ENCODE results near the gene SSTR3. TPM values are rescaled to one million over a fixed set of nuclear protein-coding genes. Genes with fewer than 3 reads are reported as not detected.

Gene SSTR3
- total and polyA plus RNA-seq, 2 donors (not counting 1 experiment from before 2014, with no cell fraction given): not detected

DNA sequence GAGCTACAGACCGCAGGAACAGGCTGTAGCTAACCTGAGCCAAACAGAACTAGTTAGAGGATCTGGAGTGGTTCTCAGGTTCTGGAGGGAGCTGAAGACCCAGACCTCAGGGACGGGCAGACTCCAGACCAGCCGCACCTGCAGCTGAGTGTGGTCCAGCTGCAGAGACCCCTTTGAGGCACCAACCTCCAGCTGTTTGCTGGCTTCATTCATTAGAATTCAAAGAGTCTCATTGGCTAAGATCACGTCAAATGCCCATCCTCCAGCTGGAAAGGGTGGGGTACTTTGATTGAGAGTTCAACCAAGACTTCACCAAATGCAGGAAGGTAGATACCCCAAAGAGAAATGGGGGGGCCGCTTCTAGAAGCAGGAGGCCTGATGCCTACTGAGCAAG is 49.2 kb downstream of the SSTR3 start:
- no peak overlapping the region for H2AFZ ChIP-seq (ENCODE audit: low read length)
- TF ChIP-seq, protein P1, sequence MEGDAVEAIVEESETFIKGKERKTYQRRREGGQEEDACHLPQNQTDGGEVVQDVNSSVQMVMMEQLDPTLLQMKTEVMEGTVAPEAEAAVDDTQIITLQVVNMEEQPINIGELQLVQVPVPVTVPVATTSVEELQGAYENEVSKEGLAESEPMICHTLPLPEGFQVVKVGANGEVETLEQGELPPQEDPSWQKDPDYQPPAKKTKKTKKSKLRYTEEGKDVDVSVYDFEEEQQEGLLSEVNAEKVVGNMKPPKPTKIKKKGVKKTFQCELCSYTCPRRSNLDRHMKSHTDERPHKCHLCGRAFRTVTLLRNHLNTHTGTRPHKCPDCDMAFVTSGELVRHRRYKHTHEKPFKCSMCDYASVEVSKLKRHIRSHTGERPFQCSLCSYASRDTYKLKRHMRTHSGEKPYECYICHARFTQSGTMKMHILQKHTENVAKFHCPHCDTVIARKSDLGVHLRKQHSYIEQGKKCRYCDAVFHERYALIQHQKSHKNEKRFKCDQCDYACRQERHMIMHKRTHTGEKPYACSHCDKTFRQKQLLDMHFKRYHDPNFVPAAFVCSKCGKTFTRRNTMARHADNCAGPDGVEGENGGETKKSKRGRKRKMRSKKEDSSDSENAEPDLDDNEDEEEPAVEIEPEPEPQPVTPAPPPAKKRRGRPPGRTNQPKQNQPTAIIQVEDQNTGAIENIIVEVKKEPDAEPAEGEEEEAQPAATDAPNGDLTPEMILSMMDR (conservative IDR thresholded peaks at IDR 0.05 in 1 of 2, IDR thresholded peaks at IDR 0.05 in 1 of 2; ENCODE audit: low read depth in 1 of 2, low read length in 2 of 2): no peak
- no peak for TF ChIP-seq EZH2 (IDR thresholded peaks at IDR 0.05; ENCODE audit: low read length, missing control alignments)
- no peaks in the 10 kb centered on the region for H4K20me1 ChIP-seq (ENCODE audit: control insufficient read depth, extremely low read depth, insufficient read depth, low read length)

DNA sequence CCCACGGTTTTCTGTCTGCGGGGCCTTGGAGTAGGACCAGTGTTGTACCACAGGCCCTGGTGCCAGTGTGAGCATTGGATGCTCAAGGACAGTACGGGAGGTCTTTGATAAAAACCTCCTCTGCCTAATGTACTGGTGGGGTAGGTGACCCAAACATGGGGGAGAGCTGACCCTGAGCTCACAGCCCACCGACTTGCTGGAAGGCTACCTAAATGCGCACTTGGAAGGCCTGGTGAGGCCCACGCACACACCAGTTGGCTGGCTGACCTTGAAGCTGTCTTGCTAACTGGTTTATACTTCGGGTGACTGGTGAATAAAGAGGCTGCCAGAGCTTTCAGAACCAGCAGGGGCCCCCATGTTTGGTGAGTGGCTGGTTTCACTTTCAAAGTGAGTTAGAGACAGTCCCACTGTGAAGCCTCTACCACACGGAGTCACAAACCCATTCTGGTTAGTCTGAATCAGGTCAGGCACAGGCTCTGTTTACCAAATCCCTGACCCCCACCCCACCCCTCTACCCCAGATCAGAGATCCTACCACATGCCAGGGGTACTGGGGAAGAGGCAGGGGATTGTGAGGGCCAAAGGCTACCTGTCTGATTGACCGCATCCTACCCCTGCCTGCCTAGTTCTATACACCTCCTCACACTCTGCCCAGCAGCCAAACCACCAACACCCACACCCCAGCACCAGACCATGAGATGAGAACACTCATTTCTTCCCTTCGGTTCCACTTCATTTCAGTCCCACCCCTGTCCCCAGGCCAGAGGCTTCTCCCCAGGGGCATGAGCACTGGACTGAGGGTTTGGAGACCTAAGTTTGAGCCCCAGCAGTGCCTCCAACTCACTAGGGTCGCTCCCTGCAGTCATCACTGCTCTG is 49.8 kb downstream of the SSTR3 start:
- H3K36me3 ChIP-seq (ENCODE audit: control insufficient read depth, insufficient read depth, low read length): no peaks in the 10 kb centered on the region
- no peak overlapping the region for H3K4me2 ChIP-seq (ENCODE audit: extremely low read depth, insufficient read depth, low read length)
- H3K9me3 ChIP-seq (ENCODE audit: control insufficient read depth, insufficient read depth, low read depth, low read length): no peaks in the 10 kb centered on the region
- DNase-seq (ENCODE audit: low read depth in 2 of 2): no peak
- no peaks in the 10 kb centered on the region for H4K20me1 ChIP-seq (ENCODE audit: control insufficient read depth, extremely low read depth, insufficient read depth, low read length)
- no peaks in the 10 kb centered on the region for H3K79me2 ChIP-seq (ENCODE audit: control insufficient read depth, insufficient read depth, low read length)
- no peak overlapping the region for H3K9ac ChIP-seq (ENCODE audit: insufficient read depth, low read length)
- no peak overlapping the region for H3K27ac ChIP-seq (ENCODE audit: insufficient read depth, low read length)
- TF ChIP-seq, protein P1 (conservative IDR thresholded peaks at IDR 0.05 in 1 of 2, IDR thresholded peaks at IDR 0.05 in 1 of 2; ENCODE audit: low read depth in 1 of 2, low read length in 2 of 2): no peak
- no peak for TF ChIP-seq EZH2 (IDR thresholded peaks at IDR 0.05; ENCODE audit: low read length, missing control alignments)
- no peak overlapping the region for H2AFZ ChIP-seq (ENCODE audit: low read length)
- peaks cover 13% of the 10 kb centered on the region for H3K27me3 ChIP-seq (ENCODE audit: control insufficient read depth, insufficient read depth, low read length)
- H3K4me1 ChIP-seq (ENCODE audit: control insufficient read depth, extremely low read depth, insufficient read depth, low read length): no peaks in the 10 kb centered on the region
- no peak overlapping the region for H3K4me3 ChIP-seq (replicated peaks in 1 of 4; ENCODE audit: control extremely low read depth in 1 of 4, insufficient read depth in 1 of 4, low read depth in 3 of 4, low read length in 4 of 4)

More for the DNA sequence above, 49.2 kb downstream of the SSTR3 start:
- Histone ChIP-seq H3K9me3 (ENCODE audit: control insufficient read depth, insufficient read depth, low read depth, low read length) (no peaks in the 10 kb centered on the region), H3K4me2 (ENCODE audit: extremely low read depth, insufficient read depth, low read length) (no peak overlapping the region), H3K27me3 (ENCODE audit: control insufficient read depth, insufficient read depth, low read length) (peaks cover 15% of the 10 kb centered on the region), H3K9ac (ENCODE audit: insufficient read depth, low read length) (no peak overlapping the region), H3K4me3 (replicated peaks in 1 of 4; ENCODE audit: control extremely low read depth in 1 of 4, insufficient read depth in 1 of 4, low read depth in 3 of 4, low read length in 4 of 4) (no peak overlapping the region), H3K27ac (ENCODE audit: insufficient read depth, low read length) (no peak overlapping the region), H3K4me1 (ENCODE audit: control insufficient read depth, extremely low read depth, insufficient read depth, low read length) (no peaks in the 10 kb centered on the region), H3K36me3 (ENCODE audit: control insufficient read depth, insufficient read depth, low read length) (no peaks in the 10 kb centered on the region), H3K79me2 (ENCODE audit: control insufficient read depth, insufficient read depth, low read length) (no peaks in the 10 kb centered on the region)
- DNase-seq (ENCODE audit: low read depth in 2 of 2): no peak

DNA sequence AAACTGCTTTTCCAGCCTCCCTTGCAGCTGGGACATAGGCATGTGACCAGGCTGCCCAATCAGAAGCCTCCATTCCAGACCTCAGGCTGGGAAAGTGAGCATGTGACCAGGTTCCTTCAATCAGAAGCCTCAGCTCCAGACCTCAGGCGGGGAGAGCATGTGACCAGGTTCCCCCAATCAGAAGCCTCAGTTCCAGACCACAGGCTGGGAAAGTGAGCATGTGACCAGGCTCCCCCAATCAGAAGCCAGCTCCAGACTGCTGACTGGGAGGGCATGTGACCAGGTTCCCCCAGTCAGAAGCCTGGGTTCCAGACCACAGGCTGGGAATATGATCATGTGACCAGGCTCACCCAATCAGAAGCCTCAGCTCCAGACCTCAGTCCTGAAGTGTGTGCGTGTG is 50.8 kb downstream of the SSTR3 start:
- no peak overlapping the region for H3K9ac ChIP-seq (ENCODE audit: insufficient read depth, low read length)
- TF ChIP-seq EZH2 (IDR thresholded peaks at IDR 0.05; ENCODE audit: low read length, missing control alignments): no peak
- TF ChIP-seq, protein P1 (conservative IDR thresholded peaks at IDR 0.05 in 1 of 2, IDR thresholded peaks at IDR 0.05 in 1 of 2; ENCODE audit: low read depth in 1 of 2, low read length in 2 of 2): no peak
- no peak overlapping the region for H3K27ac ChIP-seq (ENCODE audit: insufficient read depth, low read length)
- H3K79me2 ChIP-seq (ENCODE audit: control insufficient read depth, insufficient read depth, low read length): no peaks in the 10 kb centered on the region
- no peaks in the 10 kb centered on the region for H3K9me3 ChIP-seq (ENCODE audit: control insufficient read depth, insufficient read depth, low read depth, low read length)
- no peaks in the 10 kb centered on the region for H3K36me3 ChIP-seq (ENCODE audit: control insufficient read depth, insufficient read depth, low read length)
- peaks cover 13% of the 10 kb centered on the region for H3K27me3 ChIP-seq (ENCODE audit: control insufficient read depth, insufficient read depth, low read length)
- DNase-seq (ENCODE audit: low read depth in 2 of 2): no peak
- H3K4me2 ChIP-seq (ENCODE audit: extremely low read depth, insufficient read depth, low read length): no peak overlapping the region
- no peaks in the 10 kb centered on the region for H3K4me1 ChIP-seq (ENCODE audit: control insufficient read depth, extremely low read depth, insufficient read depth, low read length)
- H3K4me3 ChIP-seq (replicated peaks in 1 of 4; ENCODE audit: control extremely low read depth in 1 of 4, insufficient read depth in 1 of 4, low read depth in 3 of 4, low read length in 4 of 4): no peak overlapping the region
- no peaks in the 10 kb centered on the region for H4K20me1 ChIP-seq (ENCODE audit: control insufficient read depth, extremely low read depth, insufficient read depth, low read length)
- H2AFZ ChIP-seq (ENCODE audit: low read length): no peak overlapping the region
